ENCODE results near the gene CD44. TPM values are rescaled to one million over a fixed set of nuclear protein-coding genes. Genes with fewer than 3 reads are reported as not detected.

CD44 gene
- total and polyA plus RNA-seq, 10 of the 15 experiments (the other 5 are each of a cell fraction or from before 2014, with no cell fraction given): 57.1 to 293 (median 120) TPM

- H3K4me2 ChIP-seq (ENCODE audit: control insufficient read depth, insufficient read depth): no peak overlapping the region
- TF ChIP-seq SP1 (IDR thresholded peaks at IDR 0.05; ENCODE audit: low read depth, low read length): no peak
- no peak for TF ChIP-seq LARP7 (IDR thresholded peaks at IDR 0.05)
- TF ChIP-seq SUPT20H (IDR thresholded peaks at IDR 0.05; ENCODE audit: borderline replicate concordance, control insufficient read depth, low read depth, low read length): no peak
- TF ChIP-seq NFIC (IDR thresholded peaks at IDR 0.05; ENCODE audit: low read depth, low read length): no peak
- no peak for TF ChIP-seq CBX3 (IDR thresholded peaks at IDR 0.05; ENCODE audit: borderline replicate concordance, low read depth)
- TF ChIP-seq IKZF1 (conservative IDR thresholded peaks at IDR 0.05): no peak
- TF ChIP-seq, protein P1, sequence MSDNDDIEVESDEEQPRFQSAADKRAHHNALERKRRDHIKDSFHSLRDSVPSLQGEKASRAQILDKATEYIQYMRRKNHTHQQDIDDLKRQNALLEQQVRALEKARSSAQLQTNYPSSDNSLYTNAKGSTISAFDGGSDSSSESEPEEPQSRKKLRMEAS (IDR thresholded peaks at IDR 0.05; ENCODE audit: low read depth, low read length): no peak
- no peak for TF ChIP-seq MYB (IDR thresholded peaks at IDR 0.05; ENCODE audit: borderline replicate concordance, low read depth, low read length)
- H3K79me2 ChIP-seq (ENCODE audit: control insufficient read depth, insufficient read depth, low read length): peaks cover 30% of the 10 kb centered on the region
- ATAC-seq: no peak
- intact Hi-C loops (cut with micrococcal nuclease; ENCODE audit: unreplicated experiment): no loop called here
- no peaks in the 10 kb centered on the region for H3K9me3 ChIP-seq (replicated peaks; ENCODE audit: control insufficient read depth, insufficient read depth, low read length)
- DNase-seq (ENCODE audit: low read depth, low spot score): no peak
- no peaks in the 10 kb centered on the region; a peak in 2 of 4 replicates for H3K36me3 ChIP-seq (ENCODE audit: control insufficient read depth in 2 of 2, insufficient read depth in 2 of 2, low read length in 1 of 2)
- no TSS peak for BruUV-seq (replicated peaks)
- no peak overlapping the region for H3K4me3 ChIP-seq
- no peaks in the 10 kb centered on the region for H4K20me1 ChIP-seq (ENCODE audit: control insufficient read depth, insufficient read depth)
- in situ Hi-C loops (cut with MboI): no loop called here
- POLR2A ChIA-PET: interaction anchor here (1.3 kb wide), 1 partner anchor 10 kb away, joined by 6 read pairs; no protein-coding TSS in a partner anchor
- H3K4me1 ChIP-seq (ENCODE audit: control insufficient read depth, insufficient read depth, low read length): peaks cover 50% of the 10 kb centered on the region
- SMC1A ChIA-PET (ENCODE audit: uncharacterized antibody, unreplicated experiment): interaction anchor here (0.8 to 14.8 kb wide), 6 partner anchors 8 to 32 kb away, joined by 3 to 260 read pairs (median 6); no protein-coding TSS in a partner anchor
- H3K27me3 ChIP-seq (replicated peaks in 1 of 2; ENCODE audit: control insufficient read depth in 2 of 2, insufficient read depth in 2 of 2, low read length in 1 of 2): no peaks in the 10 kb centered on the region
- H2AFZ ChIP-seq (ENCODE audit: control insufficient read depth, low read depth, low read length): no peak overlapping the region
- H3K27ac ChIP-seq (ENCODE audit: control insufficient read depth, insufficient read depth): no peak overlapping the region
- RAD21 ChIA-PET (ENCODE audit: unreplicated experiment): interaction anchor here (1.5 to 3.4 kb wide), 4 partner anchors 8 to 165 kb away, joined by 7 to 13 read pairs (median 12); no protein-coding TSS in a partner anchor
- WGBS (ENCODE audit: insufficient coverage, insufficient replicate concordance, low lambda C conversion rate, missing lambda C conversion rate): 48% methylated on average over 1 of the region's 1 CpG
- FAIRE-seq: no peak
- CTCF ChIA-PET: interaction anchor here (1.2 to 1.9 kb wide), 3 partner anchors 8 to 245 kb away, joined by 3 to 6 read pairs (median 4); no protein-coding TSS in a partner anchor
- H3K9ac ChIP-seq (ENCODE audit: control insufficient read depth, insufficient read depth, low read length): no peak overlapping the region
These were observed 32.3 kb downstream of the CD44 start for GRCh38 chr11:35171226-35171625.

Measured in GM12878 (cell line).